OCI-M1 (cell line): ENCODE results near the gene ZCCHC2.

Experiments
- DNase-seq: peaks from one replicate; lab custom pipeline; 2025; lab: John Stamatoyannopoulos, UW

Gene ZCCHC2

GRCh38 chr18:62510789-62511188 is 12.0 kb upstream of the ZCCHC2 start:
- DNase-seq: no peak

- peak; percentile 20 for DNase-seq
These were observed 10.3 kb upstream of the ZCCHC2 start for GRCh38 chr18:62512532-62512931.

- DNase-seq: no peak
These were observed 9.8 kb upstream of the ZCCHC2 start for GRCh38 chr18:62512996-62513395.

GRCh38 chr18:62514570-62514969 is 8.3 kb upstream of the ZCCHC2 start:
- no peak for DNase-seq

GRCh38 chr18:62516242-62516641 is 6.6 kb upstream of the ZCCHC2 start:
- DNase-seq: no peak

GRCh38 chr18:62518460-62519375 is 4.1 kb upstream of the ZCCHC2 start:
- DNase-seq: peak; percentile 29

- DNase-seq: no peak
These were observed 3.1 kb upstream of the ZCCHC2 start for GRCh38 chr18:62519684-62520083.

- no peak for DNase-seq
These were observed 1.7 kb upstream of the ZCCHC2 start for GRCh38 chr18:62521082-62521481.

- DNase-seq: peak; percentile 61
These were observed 1.2 kb upstream of the ZCCHC2 start for GRCh38 chr18:62521593-62521992.

GRCh38 chr18:62522178-62522503 is 684 bp upstream of the ZCCHC2 start:
- no peak for DNase-seq

- DNase-seq: no peak
These were observed 397 bp downstream of the ZCCHC2 start for GRCh38 chr18:62523255-62523588.

- DNase-seq: peak; percentile 72
These were observed 1.0 kb downstream of the ZCCHC2 start for GRCh38 chr18:62523631-62524439.

GRCh38 chr18:62524440-62525200 is 1.8 kb downstream of the ZCCHC2 start:
- peak; percentile 57 for DNase-seq

- DNase-seq: peak; percentile 56
These were observed 2.8 kb downstream of the ZCCHC2 start for GRCh38 chr18:62525608-62526007.

- DNase-seq: peak; percentile 94
These were observed 3.5 kb downstream of the ZCCHC2 start for GRCh38 chr18:62526098-62527025.

- no peak for DNase-seq
These were observed 6.8 kb downstream of the ZCCHC2 start for GRCh38 chr18:62529597-62529996.

GRCh38 chr18:62531078-62531477 is 8.3 kb downstream of the ZCCHC2 start:
- DNase-seq: no peak

GRCh38 chr18:62531931-62532330 is 9.1 kb downstream of the ZCCHC2 start:
- DNase-seq: no peak

GRCh38 chr18:62536005-62536404 is 13.2 kb downstream of the ZCCHC2 start:
- no peak for DNase-seq

GRCh38 chr18:62537042-62537894 is 14.4 kb downstream of the ZCCHC2 start:
- DNase-seq: no peak
